HG03066 (cell line): ENCODE data around the gene LIMS2.
A peak's percentile ranks its signal among the peaks of the same experiment; 100 is the strongest.

Source experiments
- ATAC-seq: cut with Tn5 transposase; IDR thresholded peaks from one replicate; pipeline ENCODE4 v1.9.1; 2021; ENCODE audit warnings: low read depth; ENCODE audit not compliant: unreplicated experiment

Gene LIMS2

DNA sequence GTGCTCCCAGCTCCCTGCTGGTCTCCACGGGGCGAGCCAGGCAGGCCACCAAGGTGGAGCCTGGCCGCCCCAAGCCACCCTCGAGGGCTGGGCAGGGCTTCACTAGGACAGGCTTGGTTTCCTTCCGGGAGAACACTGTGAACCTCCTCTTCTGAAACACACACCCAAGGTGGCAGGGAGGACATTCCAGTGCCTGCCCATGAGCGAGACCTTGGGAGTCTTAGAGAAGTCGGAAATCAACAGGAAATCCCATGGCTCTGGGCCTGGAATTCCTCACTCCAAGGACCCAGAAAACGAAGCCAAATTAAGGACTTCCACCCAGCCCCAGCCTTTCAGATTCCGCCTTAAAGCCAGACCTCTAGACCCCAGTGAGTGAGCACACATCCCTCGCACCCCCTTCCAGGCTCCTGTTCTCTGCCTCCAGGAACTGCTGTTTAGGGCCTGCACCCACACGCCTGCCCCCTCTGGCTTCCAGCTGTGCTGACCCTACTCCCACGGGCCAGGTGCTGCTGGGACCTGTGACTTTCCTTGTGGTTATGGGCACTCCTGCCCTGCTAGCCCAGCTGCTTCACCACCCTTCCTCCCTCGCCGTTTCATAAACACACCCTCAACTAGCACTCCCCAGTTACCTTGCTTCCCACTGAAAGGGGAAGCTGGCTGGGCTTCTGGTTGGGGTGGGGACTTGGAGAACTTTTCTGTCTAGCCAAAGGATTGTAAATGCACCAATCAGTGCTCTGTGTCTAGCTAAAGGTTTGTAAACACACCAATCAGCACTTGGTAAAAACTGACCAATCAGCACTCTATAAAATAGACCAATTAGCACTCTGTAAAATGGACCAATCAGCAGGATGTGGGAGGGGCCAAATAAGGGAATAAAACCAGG is 15.7 kb downstream of the LIMS2 start:
- no peak for ATAC-seq

DNA sequence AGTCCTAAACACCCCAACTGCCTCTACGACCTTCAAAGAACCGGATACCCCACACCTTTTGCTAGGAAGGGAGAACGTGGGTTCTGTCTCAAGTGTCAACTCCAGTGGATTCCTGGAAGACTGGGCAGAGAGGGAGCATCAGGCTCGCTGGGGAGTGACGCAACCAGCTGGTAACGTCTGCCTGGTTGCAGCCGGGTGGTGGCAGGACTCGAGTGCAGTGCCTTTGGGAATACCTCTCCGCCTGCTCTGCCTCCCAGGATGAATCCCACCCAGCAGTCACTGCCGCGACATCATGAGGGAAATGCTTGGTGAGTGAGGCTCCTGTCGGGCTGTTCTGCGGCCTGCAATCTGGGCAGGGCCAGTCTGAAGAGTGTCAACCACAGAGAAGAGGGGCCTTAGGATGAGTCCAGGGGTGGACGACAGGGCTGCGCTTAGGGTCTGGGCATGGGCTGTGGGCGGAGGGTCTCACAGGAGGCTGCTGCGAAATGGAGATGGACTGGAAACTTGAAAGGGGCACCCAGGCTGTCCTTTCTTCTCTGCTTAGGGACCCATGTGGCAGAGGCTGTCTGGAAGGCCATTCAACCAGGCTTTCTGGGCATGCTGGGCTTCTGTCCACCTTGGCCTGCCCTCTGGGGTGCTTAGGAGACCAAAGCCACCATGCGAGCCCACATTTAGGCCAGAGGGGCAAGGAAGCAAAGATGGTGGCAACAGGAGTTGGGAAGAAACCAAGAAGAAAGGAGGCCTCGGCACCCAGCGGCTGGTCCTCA is 16.5 kb downstream of the LIMS2 start:
- no peak for ATAC-seq

DNA sequence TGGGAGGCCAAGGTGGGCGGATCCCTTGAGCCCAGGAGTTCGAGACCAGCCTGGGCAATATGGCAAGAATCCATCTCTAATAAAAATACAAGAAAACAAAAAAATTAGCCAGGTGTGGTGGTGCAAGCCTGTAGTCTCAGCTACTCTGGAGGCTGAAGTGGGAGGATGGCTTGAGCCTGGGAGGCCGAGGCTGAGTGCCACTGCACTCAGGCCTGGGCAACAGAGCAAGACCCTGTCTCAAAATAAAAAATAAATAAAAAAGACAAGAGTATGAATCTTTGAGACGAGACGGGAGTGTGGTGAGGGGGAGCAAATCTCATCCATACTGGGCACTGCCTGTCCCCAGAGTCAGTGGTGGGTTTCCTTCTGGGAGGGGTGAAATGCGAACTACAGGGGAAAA is 17.2 kb downstream of the LIMS2 start:
- no peak for ATAC-seq

DNA sequence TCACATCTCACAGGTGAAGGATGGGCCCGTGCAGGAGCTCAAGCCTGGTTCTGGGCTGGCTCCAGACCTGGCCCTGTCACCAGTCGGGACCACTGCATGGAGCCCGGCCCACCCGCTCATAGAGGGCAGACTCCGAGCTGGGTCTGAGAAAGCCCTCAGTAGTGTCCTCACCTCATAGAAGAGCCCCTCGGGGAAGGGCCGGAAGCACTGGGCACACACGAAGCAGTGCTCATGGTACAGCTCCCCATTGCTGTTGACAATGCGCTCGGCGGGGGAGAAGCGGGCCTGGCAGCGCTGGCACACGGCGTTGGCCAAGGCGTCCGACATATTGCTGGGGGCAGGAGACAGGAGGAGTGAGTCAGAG is 18.1 kb downstream of the LIMS2 start:
- no peak for ATAC-seq

DNA sequence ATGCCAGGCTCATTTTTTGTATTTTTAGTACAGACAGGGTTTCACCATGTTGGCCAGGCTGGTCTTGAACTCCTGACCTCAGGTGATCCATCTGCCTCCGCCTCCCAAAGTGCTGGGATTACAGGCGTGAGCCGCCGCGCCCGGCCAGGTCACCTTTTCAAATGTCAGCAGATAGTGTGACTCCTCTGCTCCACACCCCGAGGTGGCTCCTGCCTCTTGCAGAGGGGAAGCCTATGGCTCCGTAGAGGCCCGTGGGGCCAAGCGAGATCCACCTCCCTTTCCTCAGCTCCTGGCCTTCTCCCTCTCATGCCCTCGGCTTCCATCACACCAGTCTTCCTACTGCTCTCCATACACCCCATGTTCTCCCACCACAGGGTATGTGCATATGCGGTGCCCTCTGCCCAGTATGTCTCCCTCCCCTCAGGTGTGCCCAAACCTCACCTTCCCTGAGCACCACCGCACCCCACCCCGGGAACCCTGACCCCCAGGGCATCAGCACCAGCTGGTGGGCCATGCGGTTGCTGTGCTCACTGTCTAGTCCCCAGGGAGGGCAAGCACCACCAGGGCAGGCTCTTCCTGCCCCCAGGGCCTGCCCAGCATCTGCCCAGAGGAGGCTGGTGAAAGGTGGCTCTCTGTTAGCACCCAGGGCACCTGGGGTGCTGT is 18.6 kb downstream of the LIMS2 start:
- ATAC-seq = no peak

DNA sequence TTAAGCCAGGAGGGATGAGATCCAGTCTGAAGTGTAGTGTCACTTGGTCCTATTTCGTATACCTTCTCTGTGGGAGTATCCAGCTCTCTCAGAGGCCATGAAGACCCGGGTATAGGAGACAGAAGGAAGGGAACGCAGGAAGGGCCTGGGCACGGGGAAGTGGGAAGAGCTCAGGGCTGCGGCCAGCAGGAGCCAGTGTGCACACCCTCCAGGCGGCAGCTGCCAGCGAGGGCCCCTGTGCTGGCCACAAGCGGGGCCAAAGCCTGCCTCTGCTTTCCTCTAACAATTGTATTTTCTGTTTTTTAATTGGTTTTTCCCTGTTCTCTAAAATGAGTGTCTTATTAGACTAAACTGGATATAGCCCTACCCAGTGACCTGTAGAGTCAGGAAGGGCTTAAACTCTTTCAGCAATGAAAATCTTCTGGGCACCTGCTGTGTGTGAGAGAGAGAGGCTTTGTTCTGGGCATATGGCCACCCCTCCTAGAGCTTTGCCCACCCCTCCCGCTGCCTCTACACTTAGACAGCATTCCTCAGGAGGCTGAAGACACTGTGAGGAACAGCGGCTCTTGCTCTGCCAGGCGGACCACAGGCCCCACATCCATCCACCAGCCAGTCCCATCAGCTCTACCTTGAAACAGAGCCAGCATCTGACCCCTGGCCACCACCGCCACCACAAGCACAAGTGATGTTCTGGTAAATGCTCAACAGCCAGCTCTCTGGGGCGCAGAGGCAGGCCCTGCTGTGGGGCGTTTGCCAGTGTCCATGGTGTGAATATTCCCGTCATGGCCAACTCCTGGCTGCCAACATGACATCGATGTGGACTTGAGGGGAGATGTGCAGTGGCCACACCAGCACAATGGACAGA is 19.9 kb downstream of the LIMS2 start:
- ATAC-seq = no peak

DNA sequence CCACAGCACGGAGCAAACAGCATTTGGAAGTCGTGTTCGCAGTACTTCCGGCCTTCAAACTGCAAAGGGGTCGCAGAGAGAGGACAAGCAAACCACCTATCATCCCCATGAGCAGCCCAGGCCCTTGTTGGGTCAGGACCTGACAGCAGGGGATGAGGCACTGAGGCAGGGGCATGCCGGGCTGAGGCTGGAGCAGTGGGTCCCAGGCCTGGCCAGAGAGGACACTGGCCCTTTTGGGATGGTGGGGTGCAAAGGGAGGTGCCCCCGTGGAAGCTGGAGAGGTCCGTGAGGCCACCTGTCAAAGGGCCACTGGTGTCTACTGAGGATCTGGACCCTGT is 20.5 kb downstream of the LIMS2 start:
- ATAC-seq = no peak

DNA sequence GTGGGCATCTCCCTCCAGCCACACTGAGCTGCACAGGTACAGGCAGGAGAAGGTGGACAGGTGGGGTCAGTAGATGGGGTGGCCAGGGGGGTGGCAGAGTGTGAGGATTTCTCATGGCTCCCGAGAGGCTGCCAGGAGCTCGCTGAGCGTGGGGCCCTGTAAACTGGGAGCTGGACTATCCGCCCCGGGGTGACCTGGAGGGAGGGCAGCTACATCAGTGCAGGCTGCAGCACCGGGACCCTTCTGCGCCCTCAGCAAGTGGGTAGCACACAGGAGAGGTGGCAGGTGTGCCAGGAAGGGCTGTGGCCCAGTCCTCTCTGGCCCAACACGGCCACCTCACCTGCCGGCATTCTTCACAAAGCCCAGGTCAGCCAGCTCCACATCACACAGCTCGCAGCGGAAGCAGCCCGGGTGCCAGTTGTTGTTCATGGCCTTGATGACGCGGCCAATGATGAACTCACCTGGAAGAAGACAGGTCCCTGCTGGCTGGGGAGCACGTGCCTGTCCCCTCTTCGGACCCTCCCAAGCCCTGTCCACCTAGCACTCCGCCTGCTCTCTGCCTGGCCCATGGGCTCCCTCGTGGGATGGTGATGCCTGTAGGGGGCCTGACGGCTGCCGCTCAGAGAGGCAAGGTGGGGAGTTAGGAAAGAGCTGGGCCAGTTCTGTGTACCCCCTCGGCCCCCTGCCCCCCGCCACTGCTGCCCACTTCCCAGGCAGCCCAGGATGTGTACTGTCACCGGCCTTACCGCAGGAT is 21.1 kb downstream of the LIMS2 start:
- no peak for ATAC-seq

DNA sequence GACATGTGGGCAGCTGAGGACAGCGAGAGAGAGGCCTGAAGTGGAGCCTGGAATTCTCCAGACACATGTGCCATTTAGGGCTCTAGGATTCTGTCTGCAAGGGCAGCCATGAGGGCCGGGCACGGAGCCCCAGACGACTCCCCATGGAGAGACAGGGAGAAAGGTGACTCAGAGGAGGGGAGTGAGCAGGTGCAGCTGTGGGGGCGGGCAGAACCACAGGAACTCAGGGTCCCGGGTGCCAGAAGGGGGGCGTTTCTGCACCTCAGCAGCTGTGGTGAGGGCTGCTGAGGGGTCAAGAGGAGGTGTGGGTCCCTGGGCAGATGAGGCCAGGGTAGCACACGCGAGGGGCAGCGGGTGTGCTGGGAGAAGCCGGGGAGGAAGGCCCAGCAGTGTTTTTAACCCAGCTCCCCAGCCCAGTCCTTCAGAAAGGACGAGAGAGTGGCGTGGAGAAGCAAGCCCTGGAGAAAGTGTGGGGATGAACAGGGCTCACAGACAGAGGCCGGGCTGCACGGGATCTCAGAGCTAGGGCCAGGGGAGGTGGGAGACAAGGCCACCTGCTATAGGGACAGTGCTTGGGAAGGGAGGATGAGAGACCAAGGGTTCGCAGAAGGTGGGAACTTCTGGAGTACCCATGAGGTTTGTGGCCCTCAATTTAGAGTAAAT is 21.8 kb downstream of the LIMS2 start:
- ATAC-seq = no peak

DNA sequence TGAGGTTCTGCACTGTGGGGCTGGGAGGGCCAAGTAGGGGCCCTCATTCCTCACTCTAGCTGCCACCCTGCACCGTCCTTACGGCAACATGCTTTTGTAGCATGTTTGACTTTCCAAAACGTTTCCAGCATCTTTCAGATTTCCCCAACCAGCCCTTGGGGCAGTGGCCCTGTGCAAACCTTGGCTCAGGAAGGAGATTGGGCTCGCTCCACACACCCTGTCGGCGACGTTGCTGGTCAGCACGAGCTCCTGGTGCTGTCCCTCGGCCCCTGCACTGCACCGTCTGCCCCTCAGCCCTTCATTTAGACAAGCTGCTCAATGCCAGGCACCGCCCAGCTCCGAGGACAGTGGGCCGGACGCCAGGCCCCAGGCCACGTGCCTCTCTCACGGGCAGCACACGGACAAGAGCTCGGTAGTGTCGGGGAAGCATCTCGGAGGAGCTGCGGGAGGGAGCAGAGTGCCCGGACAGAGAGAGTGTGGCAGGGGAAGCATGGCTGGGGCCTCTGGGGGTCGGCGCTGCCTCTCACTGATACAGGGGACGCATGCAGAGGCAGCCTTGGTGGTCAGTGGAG is 22.5 kb downstream of the LIMS2 start:
- ATAC-seq = no peak

DNA sequence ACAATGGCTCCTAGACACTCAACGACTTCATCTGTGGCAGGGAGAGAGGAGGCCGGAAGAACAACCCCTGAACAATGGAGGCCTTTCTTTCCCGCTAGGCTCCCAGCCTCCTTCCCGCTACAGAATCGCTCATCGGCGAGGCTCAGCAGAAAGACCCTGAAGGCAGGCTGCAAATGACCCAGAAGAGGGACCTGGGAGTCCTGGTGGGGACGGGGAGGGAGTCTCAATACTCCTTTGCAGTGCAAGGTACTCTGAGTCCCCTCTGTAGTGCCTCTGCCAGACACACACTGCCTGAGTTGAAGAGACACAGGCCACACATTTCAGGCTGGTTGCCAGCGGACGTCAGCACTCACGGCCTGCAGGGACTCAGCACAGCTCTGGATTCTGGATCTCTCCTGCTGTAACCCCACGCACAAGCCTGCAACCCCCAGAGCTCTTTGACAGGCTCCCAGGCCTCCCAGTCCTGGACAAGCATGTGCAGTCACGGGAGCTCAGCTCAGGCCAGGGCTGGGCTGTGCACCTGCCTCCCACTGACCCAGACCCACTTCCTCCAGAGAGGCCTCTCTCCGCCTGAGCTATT is 23.3 kb downstream of the LIMS2 start:
- ATAC-seq = no peak

DNA sequence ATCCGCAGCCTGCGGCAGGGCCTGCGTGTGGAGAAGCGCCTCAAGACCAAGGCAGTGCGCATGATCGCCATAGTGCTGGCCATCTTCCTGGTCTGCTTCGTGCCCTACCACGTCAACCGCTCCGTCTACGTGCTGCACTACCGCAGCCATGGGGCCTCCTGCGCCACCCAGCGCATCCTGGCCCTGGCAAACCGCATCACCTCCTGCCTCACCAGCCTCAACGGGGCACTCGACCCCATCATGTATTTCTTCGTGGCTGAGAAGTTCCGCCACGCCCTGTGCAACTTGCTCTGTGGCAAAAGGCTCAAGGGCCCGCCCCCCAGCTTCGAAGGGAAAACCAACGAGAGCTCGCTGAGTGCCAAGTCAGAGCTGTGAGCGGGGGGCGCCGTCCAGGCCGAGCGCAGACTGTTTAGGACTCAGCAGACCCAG is 23.9 kb downstream of the LIMS2 start:
- ATAC-seq = no peak

DNA sequence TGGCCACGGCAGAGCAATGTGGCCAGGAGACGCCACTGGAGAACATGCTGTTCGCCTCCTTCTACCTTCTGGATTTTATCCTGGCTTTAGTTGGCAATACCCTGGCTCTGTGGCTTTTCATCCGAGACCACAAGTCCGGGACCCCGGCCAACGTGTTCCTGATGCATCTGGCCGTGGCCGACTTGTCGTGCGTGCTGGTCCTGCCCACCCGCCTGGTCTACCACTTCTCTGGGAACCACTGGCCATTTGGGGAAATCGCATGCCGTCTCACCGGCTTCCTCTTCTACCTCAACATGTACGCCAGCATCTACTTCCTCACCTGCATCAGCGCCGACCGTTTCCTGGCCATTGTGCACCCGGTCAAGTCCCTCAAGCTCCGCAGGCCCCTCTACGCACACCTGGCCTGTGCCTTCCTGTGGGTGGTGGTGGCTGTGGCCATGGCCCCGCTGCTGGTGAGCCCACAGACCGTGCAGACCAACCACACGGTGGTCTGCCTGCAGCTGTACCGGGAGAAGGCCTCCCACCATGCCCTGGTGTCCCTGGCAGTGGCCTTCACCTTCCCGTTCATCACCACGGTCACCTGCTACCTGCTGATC is 24.4 kb downstream of the LIMS2 start:
- no peak for ATAC-seq

DNA sequence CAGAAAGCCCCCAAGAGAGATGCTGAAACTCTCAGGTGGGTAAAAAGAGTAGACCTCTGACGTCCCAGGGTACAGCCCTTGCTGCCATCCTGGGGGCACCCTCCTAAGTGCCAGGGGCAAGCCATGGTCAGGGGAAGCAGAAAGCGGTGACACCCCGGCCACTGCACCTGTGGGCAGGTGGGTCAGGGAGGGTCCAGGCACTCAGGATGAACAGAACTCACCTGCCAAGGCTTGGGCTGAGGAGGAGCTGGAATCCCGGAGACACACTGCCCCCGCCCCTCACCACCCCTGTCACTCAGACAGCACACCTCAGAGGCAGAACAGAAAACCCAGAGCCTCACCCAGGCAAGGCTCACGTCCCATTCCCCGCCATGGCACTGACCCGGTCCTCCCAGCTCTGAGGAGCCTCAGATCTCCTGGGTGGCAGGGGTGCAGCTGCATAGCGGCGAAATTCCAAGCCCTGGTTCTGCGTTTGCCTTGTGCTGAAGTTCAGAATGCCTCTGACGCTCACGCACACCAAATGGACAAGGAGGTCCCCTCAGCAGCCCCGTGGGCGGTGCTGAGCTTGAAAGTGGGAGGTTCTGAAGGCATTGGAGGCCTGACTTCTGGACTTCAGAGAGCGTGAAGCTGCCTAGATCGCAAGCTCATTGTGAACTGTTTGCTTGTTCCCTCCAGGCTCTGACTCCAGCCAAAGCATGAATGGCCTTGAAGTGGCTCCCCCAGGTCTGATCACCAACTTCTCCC is 25.1 kb downstream of the LIMS2 start:
- ATAC-seq = no peak

DNA sequence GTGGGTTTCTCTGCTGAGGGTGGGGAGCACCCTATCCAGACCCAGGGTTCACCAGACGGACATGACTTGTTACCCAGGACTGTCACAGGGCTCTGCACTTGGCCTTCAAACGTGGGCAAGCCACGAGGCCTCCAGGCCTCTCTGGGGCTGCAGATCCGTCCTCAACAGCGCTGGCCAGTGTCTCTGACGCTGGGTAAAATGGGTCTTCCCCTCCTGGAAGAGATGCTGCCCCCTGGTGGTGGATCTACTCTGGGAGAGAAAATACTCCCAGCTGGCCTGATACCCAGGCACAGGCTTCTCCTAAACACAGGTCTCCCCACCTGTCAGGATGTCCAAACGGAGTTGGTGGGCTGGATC is 25.7 kb downstream of the LIMS2 start:
- ATAC-seq = peak; percentile 77

DNA sequence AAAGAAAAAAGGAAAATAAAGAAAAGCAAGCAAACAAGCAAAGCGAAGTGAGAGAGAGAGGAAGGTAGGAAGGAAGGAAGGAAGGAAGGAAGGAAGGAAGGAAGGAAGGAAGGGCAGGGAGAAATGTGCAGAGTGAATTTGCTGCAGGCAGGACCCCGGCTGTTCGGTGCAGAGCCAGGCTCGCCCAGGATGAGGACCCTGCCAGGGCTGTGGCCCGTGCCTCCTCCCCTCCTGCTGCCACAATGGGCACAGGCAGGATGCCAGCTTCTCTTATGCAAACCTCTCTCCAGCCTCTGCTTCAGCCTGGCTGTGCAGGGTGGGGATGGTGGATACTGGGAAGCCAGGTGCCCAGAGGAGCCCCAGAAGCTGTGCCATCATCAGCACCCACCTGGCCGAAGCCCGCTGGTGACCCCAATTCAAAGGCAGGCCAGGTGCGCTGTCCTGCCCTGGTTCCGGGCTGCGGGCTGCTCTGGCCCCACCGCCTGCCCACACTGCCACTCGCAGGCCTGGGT is 26.2 kb downstream of the LIMS2 start:
- peak; percentile 14 for ATAC-seq

DNA sequence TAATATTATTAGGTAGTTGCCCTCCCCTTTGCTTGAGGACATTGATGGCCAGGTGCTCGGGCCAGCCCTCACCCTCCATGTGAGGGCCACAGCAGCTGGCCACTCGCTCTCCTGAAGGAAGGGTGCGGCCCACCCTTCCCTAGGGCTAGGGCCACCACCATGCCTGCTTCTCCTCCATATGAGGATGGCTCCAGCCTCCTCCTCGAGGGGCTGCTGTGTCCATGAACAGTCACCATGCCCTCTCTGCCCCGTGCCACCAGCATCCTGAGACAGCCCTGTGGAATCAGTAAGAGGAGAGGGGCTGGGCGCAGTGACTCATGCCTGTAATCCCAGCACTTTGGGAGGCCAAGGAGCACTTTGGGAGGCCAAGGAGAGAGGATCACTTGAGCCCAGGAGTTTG is 27.0 kb downstream of the LIMS2 start:
- ATAC-seq = no peak
